ENCODE measurements around the gene SPATC1L. TPM values are rescaled to one million over a fixed set of nuclear protein-coding genes. Genes with fewer than 3 reads are reported as not detected.

Gene SPATC1L
- total RNA-seq, 1 donor from 2014 or later, result 27.5 TPM

- H3K9me3 Mint-ChIP-seq, result peaks cover 3% of the 10 kb centered on the region
- no peak for DNase-seq (ENCODE audit: low read depth, low spot score)
- no peak overlapping the region for H3K27ac Mint-ChIP-seq (ENCODE audit: unreplicated experiment)
- H3K27me3 Mint-ChIP-seq (ENCODE audit: low read depth), result no peaks in the 10 kb centered on the region
- peaks cover 36% of the 10 kb centered on the region for H3K36me3 Mint-ChIP-seq (ENCODE audit: low read depth)
- no peak overlapping the region for H3K4me3 Mint-ChIP-seq
- H3K4me1 Mint-ChIP-seq, result peaks cover 6% of the 10 kb centered on the region
- TF ChIP-seq CTCF (conservative IDR thresholded peaks at IDR 0.05), result no peak
Observed at GRCh38 chr21:46199436-46200373, 15.4 kb upstream of the SPATC1L start.

- H3K4me3 Mint-ChIP-seq, result no peak overlapping the region
- no peak for DNase-seq (ENCODE audit: low read depth, low spot score)
- no peak for TF ChIP-seq CTCF (conservative IDR thresholded peaks at IDR 0.05)
- no peaks in the 10 kb centered on the region for H3K4me1 Mint-ChIP-seq
- H3K36me3 Mint-ChIP-seq (ENCODE audit: low read depth), result peaks cover 41% of the 10 kb centered on the region
- no peaks in the 10 kb centered on the region for H3K27me3 Mint-ChIP-seq (ENCODE audit: low read depth)
- peaks cover 3% of the 10 kb centered on the region for H3K9me3 Mint-ChIP-seq
- no peak overlapping the region for H3K27ac Mint-ChIP-seq (ENCODE audit: unreplicated experiment)
Observed at GRCh38 chr21:46196733-46197132, 12.5 kb upstream of the SPATC1L start.

GRCh38 chr21:46195595-46196195, 11.4 kb upstream of the SPATC1L start:
- DNase-seq (ENCODE audit: low read depth, low spot score), result no peak
- H3K4me1 Mint-ChIP-seq, result peaks cover 9% of the 10 kb centered on the region
- no peaks in the 10 kb centered on the region for H3K27me3 Mint-ChIP-seq (ENCODE audit: low read depth)
- peaks cover 3% of the 10 kb centered on the region for H3K9me3 Mint-ChIP-seq
- H3K27ac Mint-ChIP-seq (ENCODE audit: unreplicated experiment), result no peak overlapping the region
- TF ChIP-seq CTCF (conservative IDR thresholded peaks at IDR 0.05), result no peak
- H3K36me3 Mint-ChIP-seq (ENCODE audit: low read depth), result peaks cover 43% of the 10 kb centered on the region
- no peak overlapping the region for H3K4me3 Mint-ChIP-seq

- peak overlapping the region; percentile 66 for H3K27ac Mint-ChIP-seq (ENCODE audit: unreplicated experiment)
- H3K4me3 Mint-ChIP-seq, result no peak overlapping the region
- peaks cover 1% of the 10 kb centered on the region for H3K9me3 Mint-ChIP-seq
- H3K27me3 Mint-ChIP-seq (ENCODE audit: low read depth), result no peaks in the 10 kb centered on the region
- no peak for TF ChIP-seq CTCF (conservative IDR thresholded peaks at IDR 0.05)
- H3K36me3 Mint-ChIP-seq (ENCODE audit: low read depth), result peaks cover 33% of the 10 kb centered on the region
- H3K4me1 Mint-ChIP-seq, result peaks cover 16% of the 10 kb centered on the region
- no peak for DNase-seq (ENCODE audit: low read depth, low spot score)
Observed at GRCh38 chr21:46194374-46195334, 10.4 kb upstream of the SPATC1L start.

GRCh38 chr21:46193829-46194373, 9.6 kb upstream of the SPATC1L start:
- no peak for DNase-seq (ENCODE audit: low read depth, low spot score)
- no peaks in the 10 kb centered on the region for H3K9me3 Mint-ChIP-seq
- TF ChIP-seq CTCF (conservative IDR thresholded peaks at IDR 0.05), result no peak
- no peak overlapping the region for H3K27ac Mint-ChIP-seq (ENCODE audit: unreplicated experiment)
- no peak overlapping the region for H3K4me3 Mint-ChIP-seq
- peaks cover 23% of the 10 kb centered on the region for H3K4me1 Mint-ChIP-seq
- peaks cover 25% of the 10 kb centered on the region for H3K36me3 Mint-ChIP-seq (ENCODE audit: low read depth)
- no peaks in the 10 kb centered on the region for H3K27me3 Mint-ChIP-seq (ENCODE audit: low read depth)
